Tibial artery (tissue), 4 donors: Measurements from ENCODE around the gene KASH5.
A peak's percentile ranks its signal among the peaks of the same experiment; 100 is the strongest.

ENCODE experiments used
- DNase-seq, 2 donors: peaks; one replicate each; pipeline ENCODE4 v3.0.0-alpha.2; 2019
- H3K27ac ChIP-seq, 2 donors: fragments of 200-600 bp; sonication (generic) in 1 of 2; 1 replicate in 1 of 2; 2 replicates in 1 of 2; pipeline ENCODE4 v1.5.1; 2018 to 2019; ENCODE audit warnings: mild to moderate bottlenecking in 1 of 2
- H3K27me3 ChIP-seq, 2 donors: fragments of 200-600 bp; sonication (generic) in 1 of 2; one replicate each; pipeline versions ENCODE4 v1.5.1 to v1.6.0; 2016 to 2019
- H3K36me3 ChIP-seq, 3 donors: fragments of 200-600 bp; sonication (generic) in 2 of 3; one replicate each; pipeline ENCODE4 v1.5.1; 2016 to 2019; ENCODE audit warnings: mild to moderate bottlenecking in 2 of 3
- H3K4me1 ChIP-seq, 4 donors: fragments of 200-600 bp; sonication (generic) in 2 of 4; 1 replicate in 3 of 4; 2 replicates in 1 of 4; pipeline ENCODE4 v1.5.1; 2016 to 2019
- H3K4me3 ChIP-seq, 2 donors: fragments of 200-600 bp; sonication (generic) in 1 of 2; 1 replicate in 1 of 2; 2 replicates in 1 of 2; pipeline ENCODE4 v1.5.1; 2018 to 2019; ENCODE audit warnings: mild to moderate bottlenecking in 2 of 2
- H3K9me3 ChIP-seq, 3 donors: fragments of 200-600 bp; sonication (generic) in 1 of 3; one replicate each; pipeline ENCODE4 v1.5.1; 2016 to 2019
- CTCF ChIP-seq, 2 experiments: fragments of 200-600 bp in 1 of 2; fragments of 450-650 bp in 1 of 2; IDR thresholded peaks; one replicate each; pipeline ENCODE4 v1.5.1; 2017 to 2019; ENCODE audit warnings: antibody characterized with exemption in 2 of 2, mild to moderate bottlenecking in 1 of 2, moderate library complexity in 1 of 2
- intact Hi-C: fragments of 100-400 bp; cut with DNase I; formaldehyde crosslinking; loops from one replicate; pipeline ENCODE4 v1.15.0; 2023; ENCODE audit warnings: low total_unique reads

Gene KASH5

GRCh38 chr19:49421878-49422202, 33.8 kb downstream of the KASH5 start:
- no peak for DNase-seq
- H3K27me3 ChIP-seq, result peaks cover 4 to 98% of the 10 kb centered on the region in 2 donors
- H3K4me1 ChIP-seq, result peaks cover 0 to 31% (median 23%) of the 10 kb centered on the region in 4 donors
- intact Hi-C loops, result no loop called here
- H3K9me3 ChIP-seq, result no peaks in the 10 kb centered on the region
- H3K4me3 ChIP-seq, result no peak overlapping the region
- TF ChIP-seq CTCF (IDR thresholded peaks at IDR 0.05), result no peak
- H3K27ac ChIP-seq, result no peak overlapping the region
- H3K36me3 ChIP-seq, result no peaks in the 10 kb centered on the region

- intact Hi-C loops, result no loop called here
- DNase-seq, result no peak
Observed at GRCh38 chr19:49422407-49423070, 34.5 kb downstream of the KASH5 start.

GRCh38 chr19:49423071-49423984, 35.3 kb downstream of the KASH5 start, which contains the start of gene PTH2:
Gene PTH2 (minus strand): TSS chr19:49423441. CDS start chr19:49423339, 102 bp downstream.
- TF ChIP-seq CTCF (IDR thresholded peaks at IDR 0.05), result no peak
- H3K27me3 ChIP-seq, result peaks cover 4 to 98% of the 10 kb centered on the region in 2 donors
- H3K4me1 ChIP-seq, result peaks cover 0 to 39% (median 30%) of the 10 kb centered on the region in 4 donors
- no peaks in the 10 kb centered on the region for H3K36me3 ChIP-seq
- intact Hi-C loops, result no loop called here
- H3K4me3 ChIP-seq, result peak within 1 kb of the TSS in 1 of 2 donors; percentile 13
- no peak within 1 kb of the TSS for H3K27ac ChIP-seq
- no peaks in the 10 kb centered on the region for H3K9me3 ChIP-seq
- DNase-seq, result no peak

More at GRCh38 chr19:49422407-49423070, 34.5 kb downstream of the KASH5 start:
- Histone ChIP-seq H3K36me3 (no peaks in the 10 kb centered on the region), H3K4me3 (peak overlapping the region in 1 of 2 donors; percentile 13), H3K27ac (no peak overlapping the region), H3K4me1 (peaks cover 0 to 31% (median 25%) of the 10 kb centered on the region in 4 donors), H3K27me3 (peaks cover 4 to 98% of the 10 kb centered on the region in 2 donors), H3K9me3 (no peaks in the 10 kb centered on the region)
- peak; percentile 8 to 22 for TF ChIP-seq CTCF (IDR thresholded peaks at IDR 0.05)

GRCh38 chr19:49423985-49424303, 35.9 kb downstream of the KASH5 start:
- no peak for TF ChIP-seq CTCF (IDR thresholded peaks at IDR 0.05)
- H3K9me3 ChIP-seq, result no peaks in the 10 kb centered on the region
- intact Hi-C loops, result no loop called here
- peaks cover 0 to 45% (median 33%) of the 10 kb centered on the region in 4 donors for H3K4me1 ChIP-seq
- peaks cover 4 to 98% of the 10 kb centered on the region in 2 donors for H3K27me3 ChIP-seq
- DNase-seq, result no peak
- no peaks in the 10 kb centered on the region for H3K36me3 ChIP-seq
- H3K27ac ChIP-seq, result no peak overlapping the region
- no peak overlapping the region for H3K4me3 ChIP-seq

- Histone ChIP-seq H3K9me3 (no peaks in the 10 kb centered on the region), H3K27me3 (peaks cover 4 to 98% of the 10 kb centered on the region in 2 donors), H3K4me1 (peaks cover 0 to 46% (median 33%) of the 10 kb centered on the region in 4 donors), H3K36me3 (no peaks in the 10 kb centered on the region), H3K4me3 (no peak within 1 kb of the TSS), H3K27ac (no peak within 1 kb of the TSS)
- no peak for TF ChIP-seq CTCF (IDR thresholded peaks at IDR 0.05)
- DNase-seq, result no peak
- intact Hi-C loops, result no loop called here
Observed at GRCh38 chr19:49425178-49425577, 37.1 kb downstream of the KASH5 start, which contains the start of gene GFY. Gene GFY (plus strand): TSS chr19:49425388. CDS start chr19:49426431, 1,043 bp downstream.
